Measurements from ENCODE around the gene PHF2.

The PHF2 gene

DNA sequence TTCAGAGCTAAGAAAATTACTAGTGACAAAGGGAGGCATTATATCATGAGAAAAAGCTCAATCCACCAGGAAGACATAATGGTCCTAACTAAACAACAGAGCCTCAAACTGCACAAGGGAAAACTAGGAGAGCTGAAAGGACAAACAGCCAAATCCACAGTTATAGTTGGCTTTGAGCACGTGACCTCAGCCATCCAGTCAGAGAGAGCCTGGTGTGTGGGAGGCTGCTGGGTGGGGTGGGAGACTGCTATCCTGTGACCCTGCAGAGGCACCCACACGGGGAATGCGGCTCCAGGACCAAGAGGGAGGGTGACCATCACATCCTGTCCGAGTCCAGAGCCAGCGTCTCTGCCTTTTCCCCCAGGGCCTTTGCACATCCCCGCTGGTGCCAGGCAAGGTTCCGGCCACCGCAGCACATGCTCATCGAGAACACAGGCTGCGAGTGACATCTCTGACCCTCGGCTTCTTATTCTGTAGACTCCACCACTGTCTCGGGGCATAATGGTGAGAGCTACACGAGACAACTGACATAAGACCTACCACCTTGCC, 145.1 kb downstream of the PHF2 start:
- H3K4me3 ChIP-seq (ENCODE audit: low read depth, low read length), result no peak overlapping the region
- TF ChIP-seq, protein P1, sequence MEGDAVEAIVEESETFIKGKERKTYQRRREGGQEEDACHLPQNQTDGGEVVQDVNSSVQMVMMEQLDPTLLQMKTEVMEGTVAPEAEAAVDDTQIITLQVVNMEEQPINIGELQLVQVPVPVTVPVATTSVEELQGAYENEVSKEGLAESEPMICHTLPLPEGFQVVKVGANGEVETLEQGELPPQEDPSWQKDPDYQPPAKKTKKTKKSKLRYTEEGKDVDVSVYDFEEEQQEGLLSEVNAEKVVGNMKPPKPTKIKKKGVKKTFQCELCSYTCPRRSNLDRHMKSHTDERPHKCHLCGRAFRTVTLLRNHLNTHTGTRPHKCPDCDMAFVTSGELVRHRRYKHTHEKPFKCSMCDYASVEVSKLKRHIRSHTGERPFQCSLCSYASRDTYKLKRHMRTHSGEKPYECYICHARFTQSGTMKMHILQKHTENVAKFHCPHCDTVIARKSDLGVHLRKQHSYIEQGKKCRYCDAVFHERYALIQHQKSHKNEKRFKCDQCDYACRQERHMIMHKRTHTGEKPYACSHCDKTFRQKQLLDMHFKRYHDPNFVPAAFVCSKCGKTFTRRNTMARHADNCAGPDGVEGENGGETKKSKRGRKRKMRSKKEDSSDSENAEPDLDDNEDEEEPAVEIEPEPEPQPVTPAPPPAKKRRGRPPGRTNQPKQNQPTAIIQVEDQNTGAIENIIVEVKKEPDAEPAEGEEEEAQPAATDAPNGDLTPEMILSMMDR (IDR thresholded peaks at IDR 0.05; ENCODE audit: low read depth, low read length), result no peak
- no peaks in the 10 kb centered on the region for H3K36me3 ChIP-seq
- no peak for DNase-seq
- H3K9me3 ChIP-seq, result no peaks in the 10 kb centered on the region
- H3K27me3 ChIP-seq, result no peaks in the 10 kb centered on the region
- no peaks in the 10 kb centered on the region for H3K4me1 ChIP-seq

DNA sequence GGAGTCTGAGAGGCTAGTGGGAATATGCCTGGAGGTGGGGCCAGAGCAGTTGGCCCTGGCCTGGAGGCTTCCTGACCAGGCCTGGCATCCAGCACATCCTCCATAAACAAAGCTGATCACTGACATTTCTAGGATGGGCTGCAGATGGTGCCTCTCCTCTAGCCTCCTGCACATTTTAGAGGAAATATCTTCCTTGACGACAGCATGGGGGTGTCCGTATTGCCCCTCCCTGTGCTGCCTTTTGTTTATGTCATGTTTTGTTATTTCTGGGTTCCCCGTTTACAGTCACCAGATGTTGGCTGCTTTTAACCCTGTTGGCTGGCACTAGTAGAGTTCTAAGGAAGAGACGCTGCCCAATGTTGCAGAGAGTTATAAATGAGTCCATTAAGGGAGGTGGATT, 148.5 kb downstream of the PHF2 start:
- no peak overlapping the region for H3K4me3 ChIP-seq (ENCODE audit: low read depth, low read length)
- DNase-seq, result no peak
- no peaks in the 10 kb centered on the region for H3K9me3 ChIP-seq
- TF ChIP-seq, protein P1 (IDR thresholded peaks at IDR 0.05; ENCODE audit: low read depth, low read length), result no peak
- H3K27me3 ChIP-seq, result peaks cover 8% of the 10 kb centered on the region
- no peaks in the 10 kb centered on the region for H3K36me3 ChIP-seq
- H3K4me1 ChIP-seq, result no peaks in the 10 kb centered on the region

DNA sequence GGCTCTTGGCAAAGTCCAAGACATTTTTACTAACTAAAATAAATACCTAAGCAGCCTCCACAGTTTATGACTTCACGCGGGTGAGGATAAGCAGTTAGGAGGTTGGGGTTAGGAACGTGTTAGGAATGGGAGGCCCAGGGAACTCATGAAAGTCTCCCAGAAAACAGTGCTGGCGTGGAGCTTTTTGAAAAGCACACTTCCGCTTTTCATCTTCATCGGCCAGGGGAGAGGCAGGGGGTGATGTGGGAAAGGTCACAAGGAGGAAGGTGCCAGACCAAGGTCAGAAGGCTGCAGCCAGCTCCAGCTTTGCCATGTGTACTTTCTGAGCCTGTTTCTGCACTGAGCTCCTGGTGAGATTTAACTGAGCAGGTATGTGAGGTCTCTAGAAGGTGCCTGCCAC, 149.0 kb downstream of the PHF2 start:
- TF ChIP-seq, protein P1 (IDR thresholded peaks at IDR 0.05; ENCODE audit: low read depth, low read length), result no peak
- no peaks in the 10 kb centered on the region for H3K4me1 ChIP-seq
- H3K9me3 ChIP-seq, result no peaks in the 10 kb centered on the region
- H3K4me3 ChIP-seq (ENCODE audit: low read depth, low read length), result no peak overlapping the region
- DNase-seq, result no peak
- no peaks in the 10 kb centered on the region for H3K36me3 ChIP-seq
- H3K27me3 ChIP-seq, result peaks cover 8% of the 10 kb centered on the region

DNA sequence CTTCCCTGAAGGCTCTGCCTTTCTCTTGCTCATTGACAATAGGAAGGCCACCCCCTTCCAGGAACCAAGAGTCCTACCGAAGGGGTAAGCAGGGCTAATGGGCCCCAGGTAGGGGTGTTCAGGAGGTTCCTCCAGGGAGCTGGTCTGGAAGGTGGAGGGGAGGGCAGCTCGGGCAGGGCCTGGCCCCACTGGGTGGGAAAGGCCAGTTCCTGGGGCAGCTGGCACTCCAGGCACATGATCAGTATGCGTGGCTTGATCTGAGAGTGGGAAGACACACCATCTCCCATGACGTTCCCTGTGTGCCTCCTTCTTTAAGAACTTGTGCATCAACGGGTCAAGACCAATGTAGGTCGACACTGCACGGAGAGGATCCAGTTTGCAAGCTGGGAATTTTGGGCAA, 149.8 kb downstream of the PHF2 start:
- DNase-seq, result no peak
- Histone ChIP-seq H3K4me1 (no peaks in the 10 kb centered on the region), H3K27me3 (peaks cover 8% of the 10 kb centered on the region), H3K36me3 (no peaks in the 10 kb centered on the region), H3K9me3 (no peaks in the 10 kb centered on the region), H3K4me3 (ENCODE audit: low read depth, low read length) (no peak overlapping the region)
- TF ChIP-seq, protein P1 (IDR thresholded peaks at IDR 0.05; ENCODE audit: low read depth, low read length), result no peak
